OCI-LY3 (cell line): Measurements from ENCODE around the gene CROCC2.

Experiments used
- H2AFZ ChIP-seq: fragments of 200-600, 300-600 bp; shearing (Covaris generic); 2 replicates; pipeline ENCODE4 v1.6.0; 2014; ENCODE audit warnings: antibody characterized with exemption, low read depth, low read length
- H3K27ac ChIP-seq: fragments of 200-600, 300-600 bp; sonication (generic); 2 replicates; pipeline ENCODE4 v1.5.1; 2014; ENCODE audit warnings: mild to moderate bottlenecking, low read length, moderate library complexity, mixed read lengths
- H3K27me3 ChIP-seq: fragments of 200-600, 300-600 bp; sonication (generic); 2 replicates; pipeline ENCODE4 v1.6.1; 2014; ENCODE audit warnings: low read depth, low read length, mixed read lengths
- H3K36me3 ChIP-seq: fragments of 200-600, 300-600 bp; sonication (generic); replicated peaks from 2 replicates; pipeline ENCODE3; 2014; ENCODE audit warnings: low read depth, low read length, mixed read lengths
- H3K4me1 ChIP-seq: fragments of 300-600, 200-600 bp; sonication (generic); 2 replicates; pipeline ENCODE4 v1.6.1; 2014; ENCODE audit warnings: low read length, mixed read lengths
- H3K4me2 ChIP-seq: fragments of 200-600, 300-600 bp; sonication (generic); 2 replicates; pipeline ENCODE4 v1.6.1; 2014; ENCODE audit warnings: low read length, mixed read lengths
- H3K4me3 ChIP-seq: fragments of 300-600, 200-600 bp; sonication (generic); 2 replicates; pipeline ENCODE4 v1.5.1; 2014; ENCODE audit warnings: antibody characterized with exemption, mild to moderate bottlenecking, low read length, moderate library complexity
- H3K79me2 ChIP-seq: fragments of 300-600, 200-600 bp; shearing (Covaris generic); 2 replicates; pipeline ENCODE4 v1.6.1; 2014; ENCODE audit warnings: mild to moderate bottlenecking, low read length, mixed read lengths
- H3K9ac ChIP-seq: fragments of 300-600, 200-600 bp; shearing (Covaris generic); 2 replicates; pipeline ENCODE4 v1.6.0; 2014; ENCODE audit warnings: mild to moderate bottlenecking, low read length, moderate library complexity
- H3K9me3 ChIP-seq: fragments of 200-600, 300-600 bp; shearing (Covaris generic); 2 replicates; pipeline ENCODE4 v1.6.1; 2014; ENCODE audit warnings: low read length, mixed read lengths; ENCODE audit not compliant: insufficient read depth
- H4K20me1 ChIP-seq: fragments of 200-600, 300-600 bp; sonication (generic); 2 replicates; pipeline ENCODE4 v1.6.1; 2016; ENCODE audit warnings: low read length, mixed read lengths; ENCODE audit not compliant: insufficient read depth
- EZH2phosphoT487 ChIP-seq: fragments of 200-600 bp; shearing (Covaris generic); IDR thresholded peaks from 2 replicates; pipeline ENCODE4 v1.6.1; 2018; ENCODE audit warnings: antibody characterized with exemption, mixed run types, low read depth
- TF ChIP-seq, protein P1 (sequence below): fragments of 200-600, 300-600 bp; sonication (generic); IDR thresholded peaks from 2 replicates; pipeline ENCODE4 v1.5.1; 2014; ENCODE audit warnings: antibody characterized with exemption, low read length, low read depth

The CROCC2 gene

DNA sequence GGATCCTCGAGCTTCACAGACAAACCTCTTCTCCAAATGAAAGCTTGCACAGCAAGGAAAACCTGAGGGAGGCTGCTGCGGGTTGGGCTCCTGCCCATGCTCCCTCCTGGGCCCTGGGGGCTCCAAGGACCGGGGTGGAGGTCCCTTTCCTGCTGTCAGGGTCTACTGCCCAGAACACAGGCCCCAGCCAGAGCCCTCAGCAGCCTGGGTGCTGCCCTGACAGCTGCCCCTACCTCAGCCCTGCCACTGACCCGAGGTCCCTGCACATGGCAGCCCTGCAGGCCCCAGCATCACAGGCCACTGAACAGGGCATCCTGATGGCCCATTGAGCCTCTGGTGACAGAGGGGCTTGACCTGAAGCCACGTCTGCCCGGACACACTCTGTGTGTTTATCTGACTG lies 41.0 kb downstream of the CROCC2 start:
- Histone ChIP-seq H4K20me1 (no peaks in the 10 kb centered on the region), H3K9ac (no peak overlapping the region), H3K79me2 (no peaks in the 10 kb centered on the region)

DNA sequence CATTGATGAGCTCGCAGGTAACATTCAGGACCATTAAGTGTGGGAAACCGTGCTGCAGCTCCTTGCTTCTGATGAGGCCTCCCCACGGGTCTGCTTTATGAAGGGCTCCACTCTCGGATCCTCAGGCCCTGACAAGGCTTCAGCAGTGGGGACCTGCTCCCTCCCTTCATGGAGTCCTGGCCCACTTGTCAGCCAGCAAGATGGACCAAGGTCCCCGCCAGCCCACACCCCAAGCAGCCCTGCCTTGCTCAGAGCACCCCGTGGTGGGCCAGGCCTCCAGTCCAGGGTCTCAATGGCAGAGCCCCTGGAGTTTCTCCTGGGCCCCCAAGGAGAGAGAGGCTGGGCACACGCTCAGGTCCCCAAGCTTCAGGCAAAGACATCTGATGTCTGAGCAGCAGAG lies 41.5 kb downstream of the CROCC2 start:
- Histone ChIP-seq H4K20me1 (no peaks in the 10 kb centered on the region), H3K4me3 (no peak overlapping the region), H3K27me3 (peaks cover 4% of the 10 kb centered on the region; the same call in 1 of the 2 replicates), H3K9me3 (no peaks in the 10 kb centered on the region), H3K4me1 (no peaks in the 10 kb centered on the region), H3K9ac (no peak overlapping the region), H2AFZ (no peak overlapping the region), H3K27ac (no peak overlapping the region), H3K79me2 (no peaks in the 10 kb centered on the region), H3K4me2 (no peak overlapping the region), H3K36me3 (no peaks in the 10 kb centered on the region)
- TF ChIP-seq EZH2phosphoT487 = no peak
- TF ChIP-seq, protein P1, sequence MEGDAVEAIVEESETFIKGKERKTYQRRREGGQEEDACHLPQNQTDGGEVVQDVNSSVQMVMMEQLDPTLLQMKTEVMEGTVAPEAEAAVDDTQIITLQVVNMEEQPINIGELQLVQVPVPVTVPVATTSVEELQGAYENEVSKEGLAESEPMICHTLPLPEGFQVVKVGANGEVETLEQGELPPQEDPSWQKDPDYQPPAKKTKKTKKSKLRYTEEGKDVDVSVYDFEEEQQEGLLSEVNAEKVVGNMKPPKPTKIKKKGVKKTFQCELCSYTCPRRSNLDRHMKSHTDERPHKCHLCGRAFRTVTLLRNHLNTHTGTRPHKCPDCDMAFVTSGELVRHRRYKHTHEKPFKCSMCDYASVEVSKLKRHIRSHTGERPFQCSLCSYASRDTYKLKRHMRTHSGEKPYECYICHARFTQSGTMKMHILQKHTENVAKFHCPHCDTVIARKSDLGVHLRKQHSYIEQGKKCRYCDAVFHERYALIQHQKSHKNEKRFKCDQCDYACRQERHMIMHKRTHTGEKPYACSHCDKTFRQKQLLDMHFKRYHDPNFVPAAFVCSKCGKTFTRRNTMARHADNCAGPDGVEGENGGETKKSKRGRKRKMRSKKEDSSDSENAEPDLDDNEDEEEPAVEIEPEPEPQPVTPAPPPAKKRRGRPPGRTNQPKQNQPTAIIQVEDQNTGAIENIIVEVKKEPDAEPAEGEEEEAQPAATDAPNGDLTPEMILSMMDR = no peak

More for the DNA sequence above, 41.0 kb downstream of the CROCC2 start:
- Histone ChIP-seq H3K4me3 (no peak overlapping the region), H3K4me2 (no peak overlapping the region), H2AFZ (no peak overlapping the region), H3K36me3 (no peaks in the 10 kb centered on the region), H3K9me3 (no peaks in the 10 kb centered on the region), H3K27me3 (peaks cover 4% of the 10 kb centered on the region; the same call in 1 of the 2 replicates), H3K4me1 (no peaks in the 10 kb centered on the region), H3K27ac (no peak overlapping the region)
- TF ChIP-seq, protein P1 = no peak
- no peak for TF ChIP-seq EZH2phosphoT487

DNA sequence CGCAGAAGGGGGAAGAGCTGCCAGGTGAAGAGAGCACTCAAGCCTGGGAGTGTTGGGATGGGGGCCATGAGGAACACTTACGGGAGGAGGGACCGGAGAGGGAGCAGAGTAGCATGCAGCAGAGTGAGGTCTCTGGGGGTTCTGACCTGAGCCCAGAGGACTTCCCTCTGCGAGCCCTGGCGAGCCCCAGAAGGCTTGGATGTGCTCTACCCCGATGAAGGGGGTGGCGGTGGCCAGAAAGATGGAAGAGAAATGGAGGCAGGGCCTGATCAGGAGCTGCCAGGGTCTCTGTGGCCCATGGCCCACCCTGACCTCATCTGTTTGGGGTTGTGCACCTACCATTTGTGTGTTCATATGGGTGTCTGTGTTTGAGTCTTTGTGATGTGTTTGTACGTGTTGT lies 42.0 kb downstream of the CROCC2 start:
- no peak overlapping the region for H3K9ac ChIP-seq
- H3K4me1 ChIP-seq = no peaks in the 10 kb centered on the region
- TF ChIP-seq, protein P1 = no peak
- TF ChIP-seq EZH2phosphoT487 = no peak
- no peak overlapping the region for H3K27ac ChIP-seq
- no peak overlapping the region for H3K4me3 ChIP-seq
- H3K27me3 ChIP-seq = peaks cover 4% of the 10 kb centered on the region; the same call in 1 of the 2 replicates
- no peaks in the 10 kb centered on the region for H4K20me1 ChIP-seq
- H2AFZ ChIP-seq = no peak overlapping the region
- H3K4me2 ChIP-seq = no peak overlapping the region
- no peaks in the 10 kb centered on the region for H3K9me3 ChIP-seq
- H3K36me3 ChIP-seq = no peaks in the 10 kb centered on the region
- H3K79me2 ChIP-seq = no peaks in the 10 kb centered on the region

DNA sequence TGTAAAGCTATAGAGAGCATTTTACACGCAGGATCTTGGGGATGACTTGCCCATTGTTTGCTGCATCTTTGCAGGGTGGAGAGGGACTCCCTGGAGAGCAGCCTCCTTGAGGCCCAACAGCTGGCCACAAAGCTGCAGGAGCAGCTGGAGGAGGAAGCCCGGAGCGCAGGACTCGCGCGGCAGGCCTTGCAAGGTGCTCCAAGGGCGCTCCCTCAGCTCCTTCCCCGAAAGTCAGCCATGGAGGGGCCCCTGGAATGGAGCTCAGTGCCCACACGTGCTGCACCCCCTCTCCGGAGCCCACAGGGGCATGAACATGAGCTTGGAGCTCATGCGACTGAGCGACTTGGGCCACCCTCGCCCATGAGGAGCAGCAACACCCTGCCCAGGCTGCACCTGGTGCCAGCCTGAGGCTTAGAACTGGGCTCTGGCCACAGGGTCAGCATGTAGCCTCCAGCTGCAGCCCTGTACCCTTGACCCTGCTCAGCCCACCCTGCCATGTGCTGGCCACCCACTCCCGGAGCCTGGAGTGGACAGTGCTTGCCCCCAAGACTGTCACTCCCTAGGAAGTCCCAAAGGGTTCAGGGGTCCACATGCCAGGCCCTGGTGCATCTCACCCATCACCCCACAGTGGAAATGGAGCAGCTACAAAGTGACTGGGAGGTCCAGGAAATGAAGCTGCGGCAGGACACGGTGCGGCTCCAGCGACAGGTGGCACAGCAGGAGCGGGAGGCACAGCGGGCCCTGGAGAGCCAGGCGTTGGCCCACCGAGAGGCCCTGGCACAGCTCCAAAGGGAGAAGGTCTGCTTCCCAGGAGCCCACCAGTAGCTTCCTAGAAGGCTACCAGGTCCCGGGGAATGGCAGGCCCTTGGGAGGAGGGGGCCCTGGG lies 43.0 kb downstream of the CROCC2 start:
- Histone ChIP-seq H3K27ac (no peak overlapping the region), H3K4me2 (no peak overlapping the region), H3K79me2 (no peaks in the 10 kb centered on the region), H4K20me1 (no peaks in the 10 kb centered on the region), H2AFZ (no peak overlapping the region), H3K4me1 (no peaks in the 10 kb centered on the region), H3K9ac (no peak overlapping the region), H3K4me3 (no peak overlapping the region), H3K36me3 (no peaks in the 10 kb centered on the region), H3K27me3 (peaks cover 4% of the 10 kb centered on the region; the same call in 1 of the 2 replicates), H3K9me3 (no peaks in the 10 kb centered on the region)
- TF ChIP-seq, protein P1 = no peak
- no peak for TF ChIP-seq EZH2phosphoT487
